AG04449 (cell line): ENCODE data around the gene RELL2.

Experiments used
- CTCF ChIA-PET: fragments of 350-600 bp; formaldehyde crosslinking; extraction: SDS; loops from one replicate; lab custom pipeline; 2021; ENCODE audit warnings: antibody characterized with exemption; lab: Yijun Ruan, JAX
- POLR2A ChIA-PET: fragments of 400-600, 350-600 bp; formaldehyde crosslinking; extraction: SDS; loops from one replicate; lab custom pipeline; 2020; ENCODE audit warnings: antibody characterized with exemption, inconsistent platforms; lab: Yijun Ruan, JAX
- DNase-seq: peaks from one replicate; pipeline ENCODE4 v3.0.0-alpha.2; 2010; ENCODE audit warnings: low read depth, low spot score
- H3K4me3 ChIP-seq: 2 replicates; pipeline ENCODE4 v1.5.1; 2011; ENCODE audit warnings: low read depth, mild to moderate bottlenecking, control low read depth, low read length
- CTCF ChIP-seq: IDR thresholded peaks from one replicate; pipeline ENCODE4 v1.5.1; 2011; ENCODE audit warnings: mild to moderate bottlenecking, moderate library complexity, low read length, control low read depth, inconsistent platforms; ENCODE audit not compliant: insufficient read depth; ENCODE audit errors: missing control alignments

RELL2 gene

GRCh38 chr5:141654298-141654697 is 17.5 kb downstream of the RELL2 start:
- DNase-seq, result peak; percentile 81
- POLR2A ChIA-PET, result interaction anchor here (0.7 to 1.3 kb wide), 3 partner anchors 15 to 22 kb away, joined by 3 to 10 read pairs (median 5); partner anchors contain the start of genes HDAC3 and RELL2
- no peak overlapping the region for H3K4me3 ChIP-seq
- CTCF ChIA-PET, result interaction anchor here (0.7 to 1.8 kb wide), 9 partner anchors 10 to 307 kb away, joined by 3 to 11 read pairs (median 5); partner anchors contain the start of genes DIAPH1 and PCDH12
- TF ChIP-seq CTCF, result no peak

- POLR2A ChIA-PET, result interaction anchor here (1.3 kb wide), 1 partner anchor 18 kb away, joined by 10 read pairs; the partner anchor contains the start of genes HDAC3 and RELL2
- no peak for TF ChIP-seq CTCF
- CTCF ChIA-PET, result interaction anchor here (1.2 to 1.8 kb wide), 3 partner anchors 63 to 306 kb away, joined by 5 to 7 read pairs (median 5); partner anchors contain the start of gene PCDH12
- H3K4me3 ChIP-seq, result no peak overlapping the region
- no peak for DNase-seq
Measured at GRCh38 chr5:141655020-141655419, 18.2 kb downstream of the RELL2 start.

GRCh38 chr5:141656396-141656795 is 19.6 kb downstream of the RELL2 start:
- ChIA-PET POLR2A (no interaction called here), CTCF (interaction anchor here (1.2 to 5.2 kb wide), 5 partner anchors 8 to 64 kb away, joined by 4 to 56 read pairs (median 8); partner anchors contain the start of gene DIAPH1)
- no peak overlapping the region for H3K4me3 ChIP-seq
- no peak for TF ChIP-seq CTCF
- DNase-seq, result no peak

- no peak overlapping the region for H3K4me3 ChIP-seq
- no peak for DNase-seq
- ChIA-PET CTCF (interaction anchor here (0.5 to 5.2 kb wide), 7 partner anchors 12 to 1240 kb away, joined by 3 to 56 read pairs (median 7); partner anchors contain the start of genes DIAPH1 and PCDH1), POLR2A (interaction anchor here (0.7 kb wide), 1 partner anchor 266 kb away, joined by 3 read pairs; the partner anchor contains the start of gene DELE1)
- TF ChIP-seq CTCF, result no peak
Measured at GRCh38 chr5:141657404-141657803, 20.6 kb downstream of the RELL2 start.

- peak; percentile 67 for DNase-seq
- no peak for TF ChIP-seq CTCF
- ChIA-PET POLR2A (interaction anchor here (0.7 kb wide), 1 partner anchor 265 kb away, joined by 3 read pairs; the partner anchor contains the start of gene DELE1), CTCF (interaction anchor here (0.5 to 5.2 kb wide), 7 partner anchors 11 to 1241 kb away, joined by 3 to 56 read pairs (median 7); partner anchors contain the start of genes DIAPH1 and PCDH1)
- no peak overlapping the region for H3K4me3 ChIP-seq
Measured at GRCh38 chr5:141657937-141658545, 21.2 kb downstream of the RELL2 start.

GRCh38 chr5:141662028-141662427 is 25.2 kb downstream of the RELL2 start:
- H3K4me3 ChIP-seq, result no peak overlapping the region
- ChIA-PET CTCF (interaction anchor here (1.3 to 12.8 kb wide), 5 partner anchors 9 to 298 kb away, joined by 3 to 132 read pairs (median 6); partner anchors contain the start of gene PCDH12), POLR2A (no interaction called here)
- TF ChIP-seq CTCF, result no peak
- DNase-seq, result no peak
